ENCODE measurements around the gene CBR1. TPM values are rescaled to one million over a fixed set of nuclear protein-coding genes. Genes with fewer than 3 reads are reported as not detected.
A peak's percentile ranks its signal among the peaks of the same experiment; 100 is the strongest.

Gene CBR1
- polyA plus RNA-seq (ENCODE audit: insufficient read length in 3 of 3): 10 to 100 TPM; 60.8 to 67.9 (median 66.2) TPM
- long read RNA-seq, donor 1, transcript CBR1-201 (3 exons, 1,293 nt): major isoform, 35 of 52 reads
- long read RNA-seq, donor 1, partial matches to known transcripts: 14 of 52 reads
- long read RNA-seq, donor 1, other reads (novel, unspliced or antisense): 0 of 52 reads
- long read RNA-seq, donor 2, transcript CBR1-201 (3 exons, 1,293 nt): major isoform, 46 of 65 reads
- long read RNA-seq, donor 2, partial matches to known transcripts: 17 of 65 reads
- long read RNA-seq, donor 2, other reads (novel, unspliced or antisense): 0 of 65 reads
- long read RNA-seq, donor 3, transcript CBR1-201 (3 exons, 1,293 nt): major isoform, 69 of 88 reads
- long read RNA-seq, donor 3, partial matches to known transcripts: 19 of 88 reads
- long read RNA-seq, donor 3, other reads (novel, unspliced or antisense): 0 of 88 reads
- long read RNA-seq, donor 4, transcript CBR1-201 (3 exons, 1,293 nt): major isoform, 44 of 51 reads
- long read RNA-seq, donor 4, partial matches to known transcripts: 7 of 51 reads
- long read RNA-seq, donor 4, other reads (novel, unspliced or antisense): 0 of 51 reads
- long read RNA-seq, donor 5, transcript CBR1-201 (3 exons, 1,293 nt): major isoform, 70 of 77 reads
- long read RNA-seq, donor 5, partial matches to known transcripts: 7 of 77 reads
- long read RNA-seq, donor 5, other reads (novel, unspliced or antisense): 0 of 77 reads
- long read RNA-seq, donor 6, transcript CBR1-201 (3 exons, 1,293 nt): major isoform, 47 of 64 reads
- long read RNA-seq, donor 6, partial matches to known transcripts: 15 of 64 reads
- long read RNA-seq, donor 6, other reads (novel, unspliced or antisense): 0 of 64 reads
- long read RNA-seq, donor 7, transcript CBR1-201 (3 exons, 1,293 nt): major isoform, 56 of 78 reads
- long read RNA-seq, donor 7, partial matches to known transcripts: 21 of 78 reads
- long read RNA-seq, donor 7, other reads (novel, unspliced or antisense): 0 of 78 reads
- long read RNA-seq, donor 8, transcript CBR1-201 (3 exons, 1,293 nt): major isoform, 91 of 123 reads
- long read RNA-seq, donor 8, partial matches to known transcripts: 30 of 123 reads
- long read RNA-seq, donor 8, other reads (novel, unspliced or antisense): 0 of 123 reads
- long read RNA-seq, donor 9, transcript CBR1-201 (3 exons, 1,293 nt): major isoform, 42 of 62 reads
- long read RNA-seq, donor 9, partial matches to known transcripts: 18 of 62 reads
- long read RNA-seq, donor 9, other reads (novel, unspliced or antisense): 0 of 62 reads
- long read RNA-seq, donor 10, transcript CBR1-201 (3 exons, 1,293 nt): major isoform, 47 of 62 reads
- long read RNA-seq, donor 10, partial matches to known transcripts: 14 of 62 reads
- long read RNA-seq, donor 10, other reads (novel, unspliced or antisense): 0 of 62 reads
- long read RNA-seq, donor 11, transcript CBR1-201 (3 exons, 1,293 nt): major isoform, 42 of 43 reads
- long read RNA-seq, donor 11, partial matches to known transcripts: 0 of 43 reads
- long read RNA-seq, donor 11, other reads (novel, unspliced or antisense): 0 of 43 reads
- long read RNA-seq, donor 12, transcript CBR1-201 (3 exons, 1,293 nt): major isoform, 25 of 37 reads
- long read RNA-seq, donor 12, partial matches to known transcripts: 11 of 37 reads
- long read RNA-seq, donor 12, other reads (novel, unspliced or antisense): 0 of 37 reads
- long read RNA-seq, donor 13, transcript CBR1-201 (3 exons, 1,293 nt): major isoform, 109 of 175 reads
- long read RNA-seq, donor 13, partial matches to known transcripts: 64 of 175 reads
- long read RNA-seq, donor 13, other reads (novel, unspliced or antisense): 0 of 175 reads
- long read RNA-seq, donor 14, transcript CBR1-201 (3 exons, 1,293 nt): major isoform, 49 of 76 reads
- long read RNA-seq, donor 14, partial matches to known transcripts: 26 of 76 reads
- long read RNA-seq, donor 14, other reads (novel, unspliced or antisense): 0 of 76 reads
- long read RNA-seq, donor 15, transcript CBR1-201 (3 exons, 1,293 nt): major isoform, 23 of 30 reads
- long read RNA-seq, donor 15, partial matches to known transcripts: 7 of 30 reads
- long read RNA-seq, donor 15, other reads (novel, unspliced or antisense): 0 of 30 reads
- long read RNA-seq, donor 16, transcript CBR1-201 (3 exons, 1,293 nt): major isoform, 122 of 151 reads
- long read RNA-seq, donor 16, partial matches to known transcripts: 28 of 151 reads
- long read RNA-seq, donor 16, other reads (novel, unspliced or antisense): 0 of 151 reads

- DNase-seq (ENCODE audit: extremely low read depth in 1 of 11, low read depth in 9 of 11, low spot score in 4 of 11): peak in 9 of 11 donors; percentile 58 to 71 (median 63)
Observed at GRCh38 chr21:36069713-36070583, at the start of gene CBR1. CBR1 (plus strand) TSS chr21:36070024; CDS start chr21:36070116, 92 bp downstream.

DNA sequence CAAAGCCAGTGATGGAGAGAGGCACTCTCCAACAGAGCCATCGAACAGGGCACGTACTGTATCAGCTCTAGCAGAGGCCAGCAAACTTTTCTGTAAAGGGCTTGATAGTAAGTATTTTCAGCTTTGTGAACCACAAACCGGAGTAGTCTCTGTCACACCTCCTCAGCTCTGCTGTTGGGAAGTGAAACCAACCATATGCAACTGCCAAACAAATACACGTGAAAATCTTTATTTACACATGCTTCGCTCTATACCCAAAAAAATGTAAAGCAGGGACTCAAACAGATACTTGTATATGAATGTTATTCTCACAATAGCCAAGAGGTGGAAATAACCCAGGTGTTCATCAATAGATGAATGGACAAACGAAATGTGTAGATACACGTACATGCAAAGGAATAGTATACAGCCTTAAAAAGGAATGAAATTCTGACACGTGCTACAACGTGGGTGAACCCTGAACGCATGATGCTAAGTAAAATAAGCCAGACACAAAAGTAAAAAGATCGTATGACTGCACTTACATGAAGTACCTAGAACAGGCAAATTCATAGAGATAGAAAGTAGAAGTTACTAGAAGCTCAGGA, 48.5 kb upstream of the CBR1 start:
- DNase-seq (ENCODE audit: extremely low read depth in 1 of 11, low read depth in 9 of 11, low spot score in 4 of 11): no peak

DNA sequence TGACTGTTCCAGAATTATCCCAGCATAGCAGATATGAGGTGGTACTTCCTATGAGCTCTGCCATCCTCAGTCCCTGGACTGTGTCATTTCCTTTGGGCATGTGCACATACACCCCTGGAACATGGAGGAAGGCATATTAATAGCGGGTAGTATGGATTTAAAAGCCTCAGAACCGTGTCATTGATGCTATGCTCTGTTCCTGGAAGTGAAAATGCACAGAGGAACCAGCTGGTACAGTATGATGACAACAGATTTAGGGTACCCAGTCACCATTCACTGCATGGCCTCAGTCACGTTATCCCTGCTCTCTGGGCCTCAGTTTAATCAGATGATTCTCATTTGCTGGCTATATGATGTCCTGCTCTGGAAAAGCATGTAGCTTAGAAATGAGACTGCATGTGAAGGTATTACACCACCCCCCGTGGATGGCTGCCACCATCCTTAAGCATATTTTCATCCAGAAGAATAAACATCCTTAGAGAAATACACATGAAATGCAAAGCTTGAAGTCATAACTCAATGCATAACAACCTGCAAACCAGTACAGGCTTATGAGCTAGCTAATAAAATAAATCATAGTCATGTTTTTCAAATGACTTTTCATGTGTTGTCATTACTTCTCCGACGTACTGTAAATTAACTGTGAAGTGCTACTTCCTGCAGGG, 47.3 kb upstream of the CBR1 start:
- DNase-seq (ENCODE audit: extremely low read depth in 1 of 11, low read depth in 9 of 11, low spot score in 4 of 11): no peak

GRCh38 chr21:36023092-36023480, 46.7 kb upstream of the CBR1 start:
- peak in 7 of 11 donors; percentile 33 to 70 (median 55) for DNase-seq (ENCODE audit: extremely low read depth in 1 of 11, low read depth in 9 of 11, low spot score in 4 of 11)

DNA sequence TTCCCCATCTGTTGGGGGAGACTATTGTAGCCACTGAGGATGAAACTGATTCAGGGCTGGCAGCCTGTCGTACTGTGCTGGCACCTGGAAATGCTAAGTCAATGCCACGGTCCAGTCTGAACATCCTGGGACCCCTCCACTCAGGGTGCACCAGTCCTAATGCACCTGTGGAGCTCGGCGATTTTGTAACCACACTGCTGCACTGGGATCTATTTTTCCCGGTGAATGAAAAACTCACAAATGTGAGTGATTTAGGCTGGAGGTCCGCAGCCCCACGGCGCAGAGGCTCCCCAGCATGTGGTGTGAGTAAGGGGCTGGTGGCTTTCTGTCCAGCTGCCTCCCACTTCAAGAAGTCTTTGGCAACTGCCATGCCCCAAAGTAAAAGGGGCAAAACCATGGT, 45.0 kb upstream of the CBR1 start:
- DNase-seq (ENCODE audit: extremely low read depth in 1 of 11, low read depth in 9 of 11, low spot score in 4 of 11): no peak

DNA sequence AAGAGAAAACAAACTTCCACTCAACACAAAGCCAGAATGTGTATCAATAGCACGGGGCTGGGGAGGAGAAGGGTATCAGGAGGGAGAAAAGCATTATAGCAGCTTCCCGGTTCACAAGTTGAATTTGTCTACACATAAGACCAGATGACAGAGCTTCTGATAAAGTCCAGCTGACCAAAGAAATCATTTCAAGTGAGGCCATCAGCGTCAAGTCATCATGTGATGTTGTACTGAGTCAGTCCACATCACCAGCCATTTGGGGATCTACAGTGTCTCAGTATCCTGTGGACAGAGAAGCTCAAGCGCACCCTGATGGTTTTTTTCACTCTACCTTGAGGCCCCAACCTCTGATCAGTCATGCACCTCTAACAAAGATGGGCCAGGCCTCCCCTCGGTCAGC, 42.5 kb upstream of the CBR1 start:
- DNase-seq (ENCODE audit: extremely low read depth in 1 of 11, low read depth in 9 of 11, low spot score in 4 of 11): peak in 1 of 11 donors; percentile 20

DNA sequence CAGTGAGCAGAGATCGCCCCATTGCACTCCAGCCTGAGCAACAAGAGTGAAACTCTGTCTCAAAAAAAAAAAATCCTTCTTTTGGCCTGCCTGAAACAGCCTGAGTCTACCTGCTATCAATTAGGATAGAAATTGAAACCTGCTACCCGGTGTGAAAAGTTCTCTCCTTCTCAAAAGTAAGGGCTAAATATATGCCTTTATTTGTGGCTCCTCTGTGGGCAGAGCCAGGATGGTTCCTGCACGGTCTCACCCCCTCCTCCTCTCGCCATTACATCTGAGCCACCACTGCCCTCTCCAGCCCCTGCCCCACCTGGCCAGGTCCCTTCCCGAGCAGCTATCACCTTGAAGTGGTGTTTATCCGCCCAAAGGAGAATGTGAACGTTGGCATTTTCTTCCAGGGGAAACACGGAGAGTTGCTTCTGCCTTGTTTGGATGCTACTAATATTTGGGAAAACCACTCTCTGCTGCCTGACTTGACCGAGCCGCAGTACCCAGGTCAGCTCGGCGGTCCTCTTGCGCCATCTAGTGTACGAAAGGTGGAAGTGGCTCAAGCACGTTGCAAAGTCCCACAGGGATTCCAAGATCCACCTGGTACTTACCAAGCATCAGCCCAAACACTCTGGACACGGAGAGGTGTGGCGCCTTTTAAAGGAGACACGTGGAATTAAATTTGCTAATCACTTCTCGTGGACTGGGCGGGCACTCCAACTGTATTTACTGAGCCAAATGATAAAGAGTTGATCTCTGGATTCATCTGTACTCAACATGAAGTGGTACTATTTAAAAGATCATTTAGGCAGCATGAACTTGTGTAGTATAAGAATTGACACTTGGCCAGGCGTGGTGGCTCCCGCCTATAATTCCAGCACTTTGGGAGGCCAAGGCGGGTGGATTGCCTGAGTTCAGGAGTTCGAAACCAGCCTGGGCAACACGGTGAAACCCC, 41.4 kb upstream of the CBR1 start:
- DNase-seq (ENCODE audit: extremely low read depth in 1 of 11, low read depth in 9 of 11, low spot score in 4 of 11): peak; percentile 40 to 76 (median 66)

- no peak for DNase-seq (ENCODE audit: extremely low read depth in 1 of 11, low read depth in 9 of 11, low spot score in 4 of 11)
Observed at GRCh38 chr21:36029309-36029708, 40.5 kb upstream of the CBR1 start.

DNA sequence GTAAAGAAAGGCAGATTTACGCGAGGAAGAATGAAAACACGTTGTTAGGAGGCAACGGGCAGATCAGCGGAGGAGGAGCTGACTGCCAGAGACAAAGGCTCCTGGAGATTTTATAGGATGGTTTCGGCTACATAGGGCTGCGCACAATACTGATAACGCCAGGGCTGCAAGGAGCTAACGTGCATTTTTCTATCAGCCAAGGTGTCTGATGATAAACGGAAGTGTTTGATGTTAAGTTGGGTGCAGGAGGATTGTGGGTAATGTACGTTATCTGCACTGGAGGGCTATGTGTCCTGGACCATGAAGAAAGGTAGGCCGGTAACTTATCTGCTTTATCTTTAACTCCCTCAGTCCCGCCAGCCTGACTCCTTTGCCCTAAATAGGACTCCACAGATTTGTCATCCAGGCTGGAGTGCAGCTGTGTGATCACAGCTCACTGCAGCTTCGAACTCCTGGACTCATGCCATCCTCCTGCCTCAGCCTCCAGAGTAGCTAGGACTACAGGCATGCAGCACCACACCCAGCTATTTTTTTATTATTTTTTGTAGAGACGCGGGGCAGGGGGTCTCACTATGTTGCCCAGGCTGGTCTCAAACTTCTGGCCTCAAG, 39.1 kb upstream of the CBR1 start:
- no peak for DNase-seq (ENCODE audit: extremely low read depth in 1 of 11, low read depth in 9 of 11, low spot score in 4 of 11)

DNA sequence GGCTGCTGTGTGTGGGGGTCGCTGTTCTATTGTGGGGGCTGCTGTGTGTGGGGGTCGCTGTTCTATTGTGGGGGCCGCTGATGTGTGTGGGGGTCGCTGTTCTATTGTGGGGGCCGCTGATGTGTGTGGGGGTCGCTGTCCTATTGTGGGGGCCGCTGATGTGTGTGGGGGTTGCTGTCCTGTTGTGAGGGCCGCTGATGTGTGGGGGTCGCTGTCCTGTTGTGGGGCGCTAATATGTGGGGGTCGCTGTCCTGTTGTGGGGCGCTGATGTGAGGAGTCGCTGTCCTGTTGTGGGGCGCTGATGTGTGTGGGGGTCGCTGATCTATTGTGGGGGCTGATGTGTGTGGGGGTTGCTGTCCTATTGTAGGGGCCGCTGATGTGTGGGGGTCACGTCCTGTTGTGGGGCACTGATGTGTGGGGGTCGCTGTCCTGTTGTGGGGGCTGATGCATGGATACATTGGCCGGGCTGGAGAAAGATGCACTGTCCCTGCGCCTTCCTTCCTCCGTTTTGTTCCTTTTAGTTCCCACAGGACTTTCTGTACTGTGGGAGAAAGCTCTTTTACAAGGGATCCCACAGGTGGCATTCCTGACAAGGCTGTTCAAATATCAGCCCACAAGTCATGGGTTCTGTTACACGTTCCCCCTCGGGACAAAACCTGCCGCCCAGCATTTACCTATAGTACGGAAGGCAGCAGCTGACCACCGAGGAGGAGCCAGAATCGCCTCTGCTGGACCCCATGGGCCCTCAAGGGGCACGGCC, 37.0 kb upstream of the CBR1 start:
- DNase-seq (ENCODE audit: extremely low read depth in 1 of 11, low read depth in 9 of 11, low spot score in 4 of 11): no peak

GRCh38 chr21:36034211-36034913, 35.5 kb upstream of the CBR1 start:
- no peak for DNase-seq (ENCODE audit: extremely low read depth in 1 of 11, low read depth in 9 of 11, low spot score in 4 of 11)

DNA sequence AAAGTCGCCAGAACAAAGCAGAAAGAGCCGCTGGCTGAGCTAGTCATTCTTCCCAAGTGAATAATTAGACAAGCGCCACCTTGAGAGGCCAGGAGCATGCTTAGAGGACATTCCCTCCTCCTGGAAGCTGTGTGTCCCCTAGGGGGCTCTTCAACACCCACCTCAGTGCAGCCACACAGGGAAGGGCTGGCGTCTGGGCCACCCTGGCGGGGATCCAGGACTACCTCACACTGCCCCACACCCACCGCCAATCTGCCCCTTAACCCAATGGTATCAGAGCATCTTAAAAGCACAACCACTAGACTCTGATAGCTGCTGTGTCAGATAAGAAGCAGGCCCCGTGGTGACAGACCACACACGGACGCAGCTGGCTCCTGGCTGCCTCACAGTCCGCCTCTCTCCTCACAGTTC, 34.4 kb upstream of the CBR1 start:
- DNase-seq (ENCODE audit: extremely low read depth in 1 of 11, low read depth in 9 of 11, low spot score in 4 of 11): peak in 1 of 11 donors; percentile 55
